ENCODE data around the gene MSMB.

The MSMB gene

DNA sequence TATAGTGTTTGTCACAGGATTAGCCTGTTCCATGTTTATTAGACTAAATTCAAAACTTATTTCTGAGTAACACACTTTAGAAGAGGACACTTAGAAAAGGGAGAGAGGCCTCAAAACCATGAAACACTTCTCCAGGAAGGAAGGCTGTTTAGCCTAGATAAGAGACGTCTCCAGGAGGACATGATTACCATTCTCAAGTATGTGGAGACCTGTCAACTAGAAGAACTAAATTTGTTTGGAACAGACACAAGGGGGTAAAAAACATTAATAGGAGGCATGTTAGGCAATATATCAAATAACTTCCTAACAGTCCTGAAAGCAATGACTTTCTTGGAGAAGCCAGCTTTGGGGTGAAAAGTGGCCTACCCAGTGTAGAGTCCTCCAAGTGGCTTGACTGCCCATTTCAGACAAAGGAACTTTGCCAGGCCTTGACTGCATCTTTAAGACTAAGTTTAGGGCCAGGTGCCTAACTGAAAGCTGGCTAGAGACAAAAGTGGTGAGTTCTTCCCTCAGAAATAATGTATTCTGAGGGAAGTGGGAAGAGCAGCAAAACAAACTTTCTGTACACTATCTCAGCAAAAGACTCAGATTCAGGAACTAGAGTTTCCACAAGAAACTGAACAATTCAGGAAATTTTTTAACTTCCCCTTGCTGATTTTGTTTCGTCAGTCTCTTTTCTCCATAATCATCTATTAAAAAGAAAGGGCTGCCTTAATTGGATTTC lies 27.5 kb downstream of the MSMB start:
- H3K9me3 ChIP-seq (ENCODE audit: control insufficient read depth, insufficient read depth, low read length) = no peaks in the 10 kb centered on the region
- no peak overlapping the region for H3K9ac ChIP-seq (ENCODE audit: low read depth, low read length)
- H3K36me3 ChIP-seq (ENCODE audit: control insufficient read depth, insufficient read depth, low read length) = peaks cover 27% of the 10 kb centered on the region
- no peak overlapping the region for H3K27ac ChIP-seq (ENCODE audit: low read depth, low read length)
- no peaks in the 10 kb centered on the region for H3K27me3 ChIP-seq (ENCODE audit: control insufficient read depth, insufficient read depth, low read length)
- H3K4me3 ChIP-seq (ENCODE audit: low read depth, low read length) = no peak overlapping the region
- peaks cover 16% of the 10 kb centered on the region for H3K4me1 ChIP-seq (ENCODE audit: control insufficient read depth, insufficient read depth, low read length)

DNA sequence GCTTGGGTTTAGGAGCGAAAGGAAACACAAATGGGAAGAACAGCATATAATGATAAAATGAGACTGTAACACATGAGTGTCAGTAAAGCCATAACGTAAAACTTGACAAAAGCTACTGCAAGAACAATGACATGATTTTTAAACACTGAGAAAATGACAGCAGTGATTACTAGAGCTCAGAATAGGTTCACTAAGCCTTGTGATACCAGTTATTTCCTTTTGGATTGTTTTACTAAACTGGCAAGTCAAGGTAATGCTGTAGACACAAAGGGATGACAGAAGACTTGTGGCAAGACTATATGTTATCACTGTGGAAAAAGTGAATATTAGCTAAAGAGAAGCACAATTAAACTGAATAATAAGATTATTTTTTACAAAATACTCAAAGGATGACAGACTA lies 28.3 kb downstream of the MSMB start:
- no peak overlapping the region for H3K9ac ChIP-seq (ENCODE audit: low read depth, low read length)
- H3K27me3 ChIP-seq (ENCODE audit: control insufficient read depth, insufficient read depth, low read length) = no peaks in the 10 kb centered on the region
- H3K4me3 ChIP-seq (ENCODE audit: low read depth, low read length) = no peak overlapping the region
- H3K36me3 ChIP-seq (ENCODE audit: control insufficient read depth, insufficient read depth, low read length) = peaks cover 36% of the 10 kb centered on the region
- no peaks in the 10 kb centered on the region for H3K9me3 ChIP-seq (ENCODE audit: control insufficient read depth, insufficient read depth, low read length)
- no peak overlapping the region for H3K27ac ChIP-seq (ENCODE audit: low read depth, low read length)
- peaks cover 16% of the 10 kb centered on the region for H3K4me1 ChIP-seq (ENCODE audit: control insufficient read depth, insufficient read depth, low read length)

DNA sequence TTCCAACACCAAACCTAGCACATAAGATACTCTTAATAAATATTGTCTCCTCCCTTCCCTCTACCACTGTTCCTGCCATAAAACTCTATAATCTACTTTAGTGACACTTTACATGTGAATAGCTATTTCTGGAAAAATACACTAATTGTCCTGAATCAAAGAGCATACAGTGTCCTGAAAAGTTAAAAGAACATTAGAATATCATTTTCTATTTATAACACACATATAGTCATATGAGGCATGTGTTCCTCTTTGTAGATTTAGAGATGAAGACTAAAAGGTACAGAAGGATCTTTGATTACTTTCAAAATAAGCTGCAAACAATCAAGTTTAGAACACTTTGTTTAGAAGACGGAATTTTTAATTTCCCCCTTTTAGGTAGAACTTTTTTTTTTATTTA lies 29.3 kb downstream of the MSMB start:
- Histone ChIP-seq H3K4me3 (ENCODE audit: low read depth, low read length) (no peak overlapping the region), H3K27me3 (ENCODE audit: control insufficient read depth, insufficient read depth, low read length) (no peaks in the 10 kb centered on the region), H3K4me1 (ENCODE audit: control insufficient read depth, insufficient read depth, low read length) (peaks cover 16% of the 10 kb centered on the region), H3K36me3 (ENCODE audit: control insufficient read depth, insufficient read depth, low read length) (peaks cover 44% of the 10 kb centered on the region), H3K9ac (ENCODE audit: low read depth, low read length) (no peak overlapping the region), H3K9me3 (ENCODE audit: control insufficient read depth, insufficient read depth, low read length) (no peaks in the 10 kb centered on the region), H3K27ac (ENCODE audit: low read depth, low read length) (no peak overlapping the region)

DNA sequence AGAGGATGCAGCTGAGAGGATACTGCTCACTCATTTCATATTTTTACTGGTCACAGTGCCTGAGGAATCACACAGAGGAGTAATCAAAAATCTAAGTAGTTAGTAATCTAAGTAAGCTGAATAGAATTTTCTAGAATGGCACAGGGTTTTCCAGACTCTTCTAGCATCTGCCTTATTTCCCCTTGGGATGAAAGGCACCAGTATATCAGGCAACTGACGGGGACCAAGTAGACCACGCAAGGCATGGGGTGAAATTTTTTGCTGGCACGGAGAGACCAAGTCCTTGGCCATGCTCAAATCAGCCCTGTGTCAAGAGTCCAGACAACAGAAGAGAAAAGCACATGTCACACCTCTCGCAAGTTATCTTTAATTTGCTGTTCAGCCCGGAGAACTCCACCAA lies 29.9 kb downstream of the MSMB start:
- H3K27ac ChIP-seq (ENCODE audit: low read depth, low read length) = no peak overlapping the region
- no peak overlapping the region for H3K4me3 ChIP-seq (ENCODE audit: low read depth, low read length)
- no peaks in the 10 kb centered on the region for H3K27me3 ChIP-seq (ENCODE audit: control insufficient read depth, insufficient read depth, low read length)
- H3K4me1 ChIP-seq (ENCODE audit: control insufficient read depth, insufficient read depth, low read length) = peaks cover 14% of the 10 kb centered on the region
- H3K36me3 ChIP-seq (ENCODE audit: control insufficient read depth, insufficient read depth, low read length) = peaks cover 44% of the 10 kb centered on the region
- H3K9ac ChIP-seq (ENCODE audit: low read depth, low read length) = no peak overlapping the region
- no peaks in the 10 kb centered on the region for H3K9me3 ChIP-seq (ENCODE audit: control insufficient read depth, insufficient read depth, low read length)

DNA sequence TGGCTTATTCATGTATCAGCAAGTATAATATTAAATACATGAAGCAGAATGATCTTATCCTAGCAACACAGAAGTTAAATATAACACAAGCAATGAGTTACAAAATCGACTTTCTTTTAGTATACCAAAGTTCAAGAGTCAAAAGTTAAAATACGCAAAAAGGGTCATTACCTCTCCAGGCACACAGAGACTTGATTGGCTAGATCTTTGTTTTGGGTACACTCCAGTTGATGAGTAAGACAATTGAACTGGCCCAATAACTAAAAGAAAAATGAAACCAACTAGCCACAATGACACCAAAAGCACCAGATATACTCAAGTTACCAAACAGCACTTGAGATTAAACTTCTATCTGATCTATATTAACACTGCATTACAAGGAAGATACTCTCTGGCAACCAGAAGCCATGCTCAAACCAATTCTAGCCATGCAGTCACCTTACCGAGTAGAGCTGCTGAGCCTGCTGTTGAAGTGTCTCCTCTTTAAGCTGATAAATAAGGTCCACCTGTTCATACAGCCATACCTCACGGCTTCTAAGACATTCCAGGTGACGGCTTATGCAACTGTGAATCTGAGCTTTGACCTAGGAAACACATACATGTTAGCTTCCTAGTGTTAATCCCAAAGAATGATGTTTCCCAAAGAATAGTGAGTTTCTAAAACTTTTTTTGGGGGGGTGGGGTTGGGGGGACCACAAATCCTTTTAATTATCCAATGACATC lies 31.2 kb downstream of the MSMB start:
- Histone ChIP-seq H3K36me3 (ENCODE audit: control insufficient read depth, insufficient read depth, low read length) (peaks cover 57% of the 10 kb centered on the region), H3K27me3 (ENCODE audit: control insufficient read depth, insufficient read depth, low read length) (no peaks in the 10 kb centered on the region), H3K27ac (ENCODE audit: low read depth, low read length) (no peak overlapping the region), H3K4me3 (ENCODE audit: low read depth, low read length) (no peak overlapping the region), H3K9ac (ENCODE audit: low read depth, low read length) (no peak overlapping the region), H3K4me1 (ENCODE audit: control insufficient read depth, insufficient read depth, low read length) (0 out of 2 replicates have a peak, but pooled peaks cover under 1% of the 10 kb centered on the region), H3K9me3 (ENCODE audit: control insufficient read depth, insufficient read depth, low read length) (no peaks in the 10 kb centered on the region)

DNA sequence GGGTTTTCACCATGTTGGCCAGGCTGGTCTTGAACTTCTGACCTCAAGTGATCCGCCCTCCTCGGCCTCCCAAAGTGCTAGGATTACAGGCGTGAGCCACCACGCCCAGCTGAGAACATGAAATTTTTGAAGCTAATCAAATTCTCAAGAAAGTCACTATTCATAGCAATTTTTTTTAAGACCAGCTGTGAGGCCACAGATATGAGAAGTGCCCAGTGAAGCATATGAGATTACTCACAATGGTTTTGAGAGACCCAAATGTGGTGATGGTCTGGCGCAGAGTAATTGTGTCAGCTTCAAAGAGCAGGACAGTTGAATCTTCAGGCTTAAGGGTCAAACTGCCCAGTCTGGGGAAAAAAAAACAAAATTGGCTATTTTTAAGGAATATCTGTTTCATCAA lies 31.9 kb downstream of the MSMB start:
- no peaks in the 10 kb centered on the region for H3K9me3 ChIP-seq (ENCODE audit: control insufficient read depth, insufficient read depth, low read length)
- no peak overlapping the region for H3K27ac ChIP-seq (ENCODE audit: low read depth, low read length)
- H3K36me3 ChIP-seq (ENCODE audit: control insufficient read depth, insufficient read depth, low read length) = peaks cover 63% of the 10 kb centered on the region
- no peak overlapping the region for H3K4me3 ChIP-seq (ENCODE audit: low read depth, low read length)
- no peak overlapping the region for H3K9ac ChIP-seq (ENCODE audit: low read depth, low read length)
- H3K27me3 ChIP-seq (ENCODE audit: control insufficient read depth, insufficient read depth, low read length) = no peaks in the 10 kb centered on the region
- H3K4me1 ChIP-seq (ENCODE audit: control insufficient read depth, insufficient read depth, low read length) = no peaks in the 10 kb centered on the region

DNA sequence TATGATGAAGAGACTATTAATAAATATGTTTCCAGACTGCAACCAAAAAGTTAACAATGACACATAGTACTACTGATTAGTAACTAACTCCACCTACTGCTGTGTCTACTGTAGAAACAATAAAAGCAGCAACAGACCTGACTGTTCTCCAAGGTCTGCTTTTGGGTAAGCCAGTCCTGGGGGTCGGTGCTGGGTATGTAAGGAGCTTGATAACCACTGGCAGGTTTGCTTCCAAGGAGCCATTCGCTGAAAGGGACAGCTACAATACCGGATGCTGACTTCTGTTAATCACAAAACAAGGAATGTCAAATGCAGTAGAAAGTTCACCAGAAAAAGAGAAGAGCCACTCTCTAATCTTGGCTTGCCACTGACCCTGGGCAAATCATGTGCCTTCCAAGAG lies 33.3 kb downstream of the MSMB start:
- Histone ChIP-seq H3K4me3 (ENCODE audit: low read depth, low read length) (no peak overlapping the region), H3K9me3 (ENCODE audit: control insufficient read depth, insufficient read depth, low read length) (no peaks in the 10 kb centered on the region), H3K9ac (ENCODE audit: low read depth, low read length) (no peak overlapping the region), H3K36me3 (ENCODE audit: control insufficient read depth, insufficient read depth, low read length) (peaks cover 78% of the 10 kb centered on the region), H3K27me3 (ENCODE audit: control insufficient read depth, insufficient read depth, low read length) (no peaks in the 10 kb centered on the region), H3K27ac (ENCODE audit: low read depth, low read length) (no peak overlapping the region), H3K4me1 (ENCODE audit: control insufficient read depth, insufficient read depth, low read length) (no peaks in the 10 kb centered on the region)

DNA sequence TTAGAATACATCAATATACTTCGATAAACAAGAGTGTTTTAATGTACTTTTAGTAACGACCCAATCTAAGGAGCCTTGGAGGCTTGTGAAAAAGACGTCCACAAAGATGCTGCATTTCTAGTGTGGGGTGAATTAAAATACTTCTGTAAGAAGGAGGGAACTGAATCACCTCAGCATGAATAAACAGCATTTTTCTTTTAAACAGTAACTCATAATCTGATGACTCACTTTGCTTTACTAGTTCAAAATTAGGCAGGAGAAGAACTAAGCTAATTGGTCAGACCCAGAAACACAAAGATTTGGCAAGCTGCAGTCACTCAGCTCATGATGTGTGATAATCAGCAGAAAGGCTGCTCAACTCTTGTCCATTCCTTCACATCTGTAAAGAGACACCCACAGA lies 39.9 kb downstream of the MSMB start:
- Histone ChIP-seq H3K4me3 (ENCODE audit: low read depth, low read length) (no peak overlapping the region), H3K27ac (ENCODE audit: low read depth, low read length) (no peak overlapping the region), H3K9me3 (ENCODE audit: control insufficient read depth, insufficient read depth, low read length) (no peaks in the 10 kb centered on the region), H3K36me3 (ENCODE audit: control insufficient read depth, insufficient read depth, low read length) (peaks cover 92% of the 10 kb centered on the region), H3K9ac (ENCODE audit: low read depth, low read length) (no peak overlapping the region), H3K4me1 (ENCODE audit: control insufficient read depth, insufficient read depth, low read length) (no peaks in the 10 kb centered on the region), H3K27me3 (ENCODE audit: control insufficient read depth, insufficient read depth, low read length) (no peaks in the 10 kb centered on the region)

DNA sequence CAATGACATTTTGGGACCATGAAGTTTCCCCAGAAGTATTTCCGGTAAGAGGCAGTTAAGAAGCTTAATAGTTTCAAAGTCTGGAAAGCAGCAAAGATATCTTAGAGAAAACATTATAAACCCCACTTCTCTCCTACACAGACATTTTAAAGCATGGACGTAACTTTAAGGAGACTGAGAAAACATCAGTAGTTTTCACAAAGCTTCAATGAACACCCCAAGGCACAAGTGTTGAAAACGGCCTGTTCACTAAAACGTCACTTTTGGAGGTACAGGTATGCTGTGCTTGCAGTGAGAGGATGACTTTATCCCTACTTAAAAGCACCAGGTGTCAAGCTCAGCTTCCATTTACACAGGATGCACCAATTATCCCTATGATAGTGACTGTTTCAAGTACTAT lies 40.7 kb downstream of the MSMB start:
- Histone ChIP-seq H3K4me3 (ENCODE audit: low read depth, low read length) (no peak overlapping the region), H3K4me1 (ENCODE audit: control insufficient read depth, insufficient read depth, low read length) (no peaks in the 10 kb centered on the region), H3K36me3 (ENCODE audit: control insufficient read depth, insufficient read depth, low read length) (peaks cover 88% of the 10 kb centered on the region), H3K27me3 (ENCODE audit: control insufficient read depth, insufficient read depth, low read length) (no peaks in the 10 kb centered on the region), H3K27ac (ENCODE audit: low read depth, low read length) (no peak overlapping the region), H3K9me3 (ENCODE audit: control insufficient read depth, insufficient read depth, low read length) (no peaks in the 10 kb centered on the region), H3K9ac (ENCODE audit: low read depth, low read length) (no peak overlapping the region)

DNA sequence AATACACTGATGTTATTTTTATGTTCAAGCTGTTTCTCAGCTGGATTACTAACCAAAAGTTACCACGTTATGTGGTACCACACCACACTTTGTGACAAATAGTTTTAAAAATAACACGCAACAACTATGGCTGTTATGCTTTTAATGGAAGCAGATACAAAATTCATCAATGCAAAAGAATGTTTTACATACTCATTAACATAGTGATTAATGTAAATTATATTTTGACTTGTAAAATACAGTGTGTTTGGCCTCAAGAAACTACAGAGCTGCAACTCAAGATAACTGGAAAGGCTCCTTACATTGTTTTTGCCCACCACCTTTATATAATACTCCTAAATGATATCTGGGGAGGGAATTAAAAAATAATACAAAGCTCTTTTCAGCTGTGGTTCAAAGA lies 41.1 kb downstream of the MSMB start:
- H3K27me3 ChIP-seq (ENCODE audit: control insufficient read depth, insufficient read depth, low read length) = no peaks in the 10 kb centered on the region
- no peak overlapping the region for H3K9ac ChIP-seq (ENCODE audit: low read depth, low read length)
- H3K4me1 ChIP-seq (ENCODE audit: control insufficient read depth, insufficient read depth, low read length) = 0 out of 2 replicates have a peak, but pooled peaks cover under 1% of the 10 kb centered on the region
- no peak overlapping the region for H3K27ac ChIP-seq (ENCODE audit: low read depth, low read length)
- no peaks in the 10 kb centered on the region for H3K9me3 ChIP-seq (ENCODE audit: control insufficient read depth, insufficient read depth, low read length)
- no peak overlapping the region for H3K4me3 ChIP-seq (ENCODE audit: low read depth, low read length)
- peaks cover 86% of the 10 kb centered on the region for H3K36me3 ChIP-seq (ENCODE audit: control insufficient read depth, insufficient read depth, low read length)

DNA sequence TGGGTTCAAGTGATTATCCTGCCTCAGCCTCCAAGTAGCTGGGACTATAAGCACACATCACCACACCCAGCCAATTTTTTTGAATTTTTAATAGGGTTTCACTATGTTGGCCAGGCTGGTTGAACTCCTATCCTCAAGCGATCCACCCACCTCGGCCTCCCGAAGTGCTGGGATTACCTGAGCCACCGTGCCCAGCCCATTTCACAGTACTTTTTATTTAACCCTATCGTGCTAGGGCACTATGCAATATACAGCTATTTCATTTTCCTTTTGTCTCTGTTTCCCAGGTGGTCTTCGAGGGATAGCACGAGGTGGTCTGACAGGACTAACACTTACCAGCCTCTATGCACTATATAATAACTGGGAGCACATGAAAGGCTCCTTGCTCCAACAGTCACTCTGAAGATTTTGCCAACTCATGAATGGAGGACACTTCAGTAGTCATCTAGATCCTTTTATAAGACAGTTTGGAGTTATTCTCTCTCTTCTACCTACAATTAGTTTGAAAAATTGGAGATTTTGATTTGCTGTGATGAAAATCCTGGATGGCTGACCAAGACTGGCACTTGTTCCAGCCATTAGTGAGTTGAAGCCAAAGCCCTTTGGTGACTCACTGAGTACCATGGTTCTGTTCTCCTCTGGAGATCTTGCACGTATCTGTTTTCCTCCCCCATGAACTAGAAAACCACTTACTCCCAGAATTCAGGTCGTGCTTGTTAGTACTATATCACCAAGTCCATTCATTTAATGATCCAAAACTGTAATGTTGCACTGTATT lies 43.0 kb downstream of the MSMB start:
- H3K27me3 ChIP-seq (ENCODE audit: control insufficient read depth, insufficient read depth, low read length) = no peaks in the 10 kb centered on the region
- H3K9ac ChIP-seq (ENCODE audit: low read depth, low read length) = no peak overlapping the region
- H3K4me3 ChIP-seq (ENCODE audit: low read depth, low read length) = no peak overlapping the region
- peaks cover 70% of the 10 kb centered on the region for H3K36me3 ChIP-seq (ENCODE audit: control insufficient read depth, insufficient read depth, low read length)
- H3K9me3 ChIP-seq (ENCODE audit: control insufficient read depth, insufficient read depth, low read length) = no peaks in the 10 kb centered on the region
- H3K4me1 ChIP-seq (ENCODE audit: control insufficient read depth, insufficient read depth, low read length) = peaks cover 9% of the 10 kb centered on the region
- no peak overlapping the region for H3K27ac ChIP-seq (ENCODE audit: low read depth, low read length)

Data from HUES48 (cell line).